CD4-positive, alpha-beta T cell treated with Interleukin-6 for 4 hours (primary cell): ENCODE measurements around the gene WRNIP1.

ENCODE experiments used
- DNase-seq: peaks from one replicate; pipeline ENCODE4 v3.0.0-alpha.2; 2020; ENCODE audit warnings: mixed read lengths

WRNIP1 gene

DNA sequence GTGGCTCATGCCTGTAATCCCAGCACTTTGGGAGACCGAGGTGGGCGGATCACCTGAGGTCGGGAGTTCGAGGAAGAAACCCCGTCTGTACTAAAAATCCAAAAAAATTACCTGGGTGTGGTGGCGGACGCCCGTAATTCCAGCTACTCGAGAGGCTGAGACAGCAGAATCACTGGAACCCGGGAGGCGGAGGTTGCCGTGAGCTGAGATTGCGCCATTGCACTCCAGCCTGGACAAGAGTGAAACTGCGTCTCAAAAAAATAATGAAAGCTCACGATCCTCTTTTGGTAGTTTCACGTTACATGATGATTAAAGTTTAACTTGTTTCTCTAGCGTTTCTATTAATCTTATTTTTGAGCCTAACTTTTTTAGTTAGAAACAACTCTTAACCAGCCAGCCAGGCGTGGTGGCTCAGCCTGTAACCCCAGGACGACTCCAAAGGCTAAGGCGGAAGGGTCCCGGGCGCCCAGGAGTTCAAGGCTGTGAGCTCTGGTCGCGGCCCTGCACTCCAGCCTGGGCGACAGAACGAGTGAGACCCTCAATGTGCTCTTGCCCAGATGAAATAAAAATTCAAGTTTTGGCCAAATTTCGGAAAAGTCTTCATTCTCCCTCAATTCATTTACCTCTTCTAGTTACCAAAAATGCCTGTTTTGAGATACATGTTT is 1.2 kb upstream of the WRNIP1 start:
- DNase-seq, result no peak

- DNase-seq, result peak; percentile 67
Measured at GRCh38 chr6:2764610-2765165, 505 bp upstream of the WRNIP1 start.

- DNase-seq, result peak; percentile 49
Measured at GRCh38 chr6:2765896-2766766, 938 bp downstream of the WRNIP1 start.

GRCh38 chr6:2766767-2767656 is 1.8 kb downstream of the WRNIP1 start:
- DNase-seq, result no peak

- no peak for DNase-seq
Measured at GRCh38 chr6:2767657-2768524, 2.7 kb downstream of the WRNIP1 start.

DNA sequence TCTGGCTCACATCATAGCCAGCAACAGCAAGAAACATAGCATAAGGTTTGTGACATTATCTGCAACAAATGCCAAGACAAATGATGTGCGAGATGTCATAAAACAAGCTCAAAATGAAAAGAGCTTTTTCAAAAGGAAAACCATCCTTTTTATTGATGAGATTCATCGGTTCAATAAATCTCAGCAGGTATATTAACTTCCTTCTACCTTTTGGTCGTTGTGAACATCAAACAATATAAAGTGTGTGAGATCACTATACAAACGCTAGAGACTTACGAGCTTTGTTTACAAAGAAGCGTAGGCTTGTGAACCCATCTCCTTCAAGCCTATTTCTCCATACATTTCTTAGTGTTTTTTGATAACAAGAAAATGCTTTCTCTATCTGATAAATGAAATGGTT is 3.5 kb downstream of the WRNIP1 start:
- no peak for DNase-seq

- DNase-seq, result no peak
Measured at GRCh38 chr6:2770171-2770570, 5.0 kb downstream of the WRNIP1 start.

- no peak for DNase-seq
Measured at GRCh38 chr6:2771079-2771478, 5.9 kb downstream of the WRNIP1 start.

DNA sequence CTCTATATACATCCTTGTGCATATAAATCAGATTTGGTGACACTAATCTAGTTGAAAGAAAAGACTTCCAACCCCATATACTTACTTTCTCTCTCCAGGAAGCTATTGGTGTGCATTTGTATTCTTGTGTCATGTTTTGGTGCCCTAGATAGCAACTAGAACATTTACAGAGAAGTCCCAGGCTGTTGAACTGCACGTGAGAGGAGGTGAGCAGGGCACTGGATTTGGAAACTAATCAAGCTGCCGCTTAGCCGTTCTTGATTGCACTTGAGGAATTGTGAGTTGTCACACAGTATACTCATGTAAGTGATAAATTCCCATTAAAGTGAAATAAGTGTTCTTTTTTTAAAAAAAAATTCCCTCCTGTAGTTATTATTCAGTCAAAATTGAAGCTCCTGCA is 7.6 kb downstream of the WRNIP1 start:
- DNase-seq, result no peak

GRCh38 chr6:2773449-2773848 is 8.3 kb downstream of the WRNIP1 start:
- DNase-seq, result no peak

DNA sequence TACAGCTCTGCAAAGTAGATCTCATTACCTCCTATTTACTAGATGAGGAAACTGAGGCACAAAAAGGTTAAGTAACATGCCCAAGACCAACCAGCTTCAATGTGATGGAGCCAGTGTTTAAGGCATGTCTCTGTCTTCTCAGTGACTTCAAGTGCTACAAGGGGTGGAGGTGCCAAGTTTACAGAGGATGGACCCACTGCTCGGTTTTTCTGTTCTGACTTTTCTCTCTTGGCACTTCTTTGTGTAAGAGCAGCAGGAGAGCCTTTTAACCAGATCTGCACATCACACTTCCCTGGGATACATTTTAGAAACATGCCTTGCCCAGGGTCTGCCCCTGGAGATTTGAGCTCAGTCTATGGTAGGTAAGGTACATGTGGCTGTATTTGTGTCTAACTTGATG is 9.8 kb downstream of the WRNIP1 start:
- no peak for DNase-seq

DNA sequence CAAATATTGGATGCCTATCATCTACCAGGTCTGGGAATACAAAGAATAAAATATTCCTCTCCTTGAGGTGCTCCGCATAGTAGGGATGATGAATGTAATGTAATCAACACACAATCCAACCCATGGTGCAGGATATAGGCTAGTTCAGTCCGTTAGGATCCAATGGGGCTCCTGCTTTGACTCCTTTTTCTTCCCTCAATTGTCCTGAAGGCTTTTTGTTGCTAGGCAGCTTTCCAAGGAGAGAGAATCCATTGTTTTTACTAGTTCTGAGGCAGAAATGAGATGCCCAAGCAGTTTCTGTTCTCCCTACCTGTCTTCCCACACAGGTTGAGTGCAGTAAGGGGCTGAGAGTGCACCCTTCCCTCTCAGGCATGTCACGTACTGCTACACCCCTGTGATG is 12.1 kb downstream of the WRNIP1 start:
- no peak for DNase-seq

DNA sequence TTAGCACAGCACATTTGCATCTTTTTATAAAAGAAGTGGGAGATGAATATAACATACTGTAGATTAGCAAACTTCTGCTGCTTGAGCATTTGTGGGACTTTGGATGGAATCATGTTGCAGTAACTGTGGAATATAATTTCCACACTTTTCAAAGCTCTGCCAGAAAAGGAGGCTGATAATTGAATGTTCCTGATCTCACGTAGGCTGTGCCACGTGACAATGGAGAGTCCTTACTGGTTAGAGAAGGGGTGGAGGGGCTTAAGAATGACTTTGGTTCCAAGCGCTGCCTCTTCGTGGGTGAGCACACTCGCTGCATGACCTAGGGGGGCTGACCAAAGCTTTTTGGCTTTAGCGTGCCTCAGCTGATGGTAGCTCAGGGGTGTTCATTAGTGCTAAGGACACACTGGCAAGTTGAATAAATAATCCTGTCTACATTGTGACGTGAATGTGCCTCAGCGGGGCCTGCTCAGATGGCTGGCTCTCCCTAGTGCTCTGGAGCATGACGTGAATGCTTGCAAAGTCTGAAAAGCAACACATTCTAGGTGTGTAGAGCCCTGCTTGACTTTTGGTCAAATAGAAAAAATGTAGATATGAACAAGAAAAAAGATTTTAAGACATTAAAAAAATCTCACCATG is 15.0 kb downstream of the WRNIP1 start:
- DNase-seq, result no peak

DNA sequence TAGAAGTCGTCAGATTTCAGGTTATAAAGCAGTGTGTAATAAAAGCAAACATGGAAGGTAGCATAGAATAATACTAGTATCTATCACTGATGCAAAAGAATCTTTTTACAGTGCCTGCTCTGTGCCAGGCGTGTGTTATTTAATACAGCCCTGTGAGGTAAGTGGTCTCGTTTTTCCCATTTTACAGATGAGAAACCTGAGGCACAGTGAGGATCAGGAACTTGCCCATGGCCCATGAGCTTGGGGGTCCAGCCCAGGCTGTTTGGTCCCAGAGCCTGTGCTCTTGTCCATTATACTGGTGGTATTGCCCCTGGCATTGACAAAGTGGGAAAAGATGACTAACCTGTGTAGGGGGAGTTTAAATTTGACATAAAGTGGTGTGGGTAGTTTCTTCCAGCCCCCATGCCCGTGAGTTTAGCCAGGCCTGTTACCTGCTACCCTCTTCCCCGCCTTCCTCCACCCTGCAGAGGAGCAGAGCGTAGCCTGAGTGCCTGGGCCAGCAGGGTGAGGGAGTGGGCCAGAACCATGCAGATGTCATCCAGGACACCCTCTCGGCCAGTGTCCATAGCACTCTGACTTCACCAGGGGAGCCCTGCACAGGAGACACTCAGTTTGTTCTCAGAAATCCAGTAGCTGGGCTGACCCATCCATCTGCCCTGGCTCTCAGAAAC is 16.6 kb downstream of the WRNIP1 start:
- no peak for DNase-seq

DNA sequence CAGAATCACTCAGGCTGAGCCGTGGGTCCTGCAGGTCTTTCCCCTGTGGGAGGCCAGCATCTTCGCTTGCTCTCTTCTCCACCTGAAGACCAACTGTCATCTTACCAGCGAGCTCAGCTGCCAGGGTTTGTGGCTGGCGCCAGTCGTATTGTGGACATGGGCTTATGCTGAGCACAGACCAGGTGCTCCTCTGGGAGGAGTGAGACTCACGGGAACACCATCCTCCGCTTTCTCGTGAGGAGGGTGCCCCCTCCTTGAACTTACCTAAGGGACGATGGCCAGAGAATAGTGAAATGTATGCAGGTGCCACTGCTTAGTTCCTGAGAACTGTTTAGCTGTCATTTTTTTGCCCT is 17.1 kb downstream of the WRNIP1 start:
- DNase-seq, result no peak

GRCh38 chr6:2782825-2783187 is 17.6 kb downstream of the WRNIP1 start:
- no peak for DNase-seq

GRCh38 chr6:2783188-2783963 is 18.2 kb downstream of the WRNIP1 start:
- DNase-seq, result peak; percentile 22

GRCh38 chr6:2784061-2784460 is 18.9 kb downstream of the WRNIP1 start:
- DNase-seq, result no peak

DNA sequence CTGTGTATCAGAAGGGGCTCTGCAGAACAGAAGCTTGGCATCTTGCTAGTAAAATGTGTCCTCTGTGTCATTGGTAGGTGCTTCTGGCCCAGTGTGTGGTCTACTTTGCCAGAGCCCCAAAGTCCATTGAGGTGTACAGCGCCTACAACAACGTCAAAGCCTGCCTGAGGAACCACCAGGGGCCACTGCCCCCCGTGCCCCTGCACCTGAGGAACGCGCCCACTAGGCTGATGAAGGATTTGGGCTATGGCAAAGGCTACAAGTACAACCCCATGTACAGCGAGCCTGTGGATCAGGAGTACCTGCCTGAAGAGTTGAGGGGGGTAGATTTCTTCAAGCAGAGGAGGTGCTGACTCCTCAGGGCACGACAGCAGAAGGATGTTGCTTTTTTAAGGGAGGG is 19.7 kb downstream of the WRNIP1 start:
- no peak for DNase-seq

DNA sequence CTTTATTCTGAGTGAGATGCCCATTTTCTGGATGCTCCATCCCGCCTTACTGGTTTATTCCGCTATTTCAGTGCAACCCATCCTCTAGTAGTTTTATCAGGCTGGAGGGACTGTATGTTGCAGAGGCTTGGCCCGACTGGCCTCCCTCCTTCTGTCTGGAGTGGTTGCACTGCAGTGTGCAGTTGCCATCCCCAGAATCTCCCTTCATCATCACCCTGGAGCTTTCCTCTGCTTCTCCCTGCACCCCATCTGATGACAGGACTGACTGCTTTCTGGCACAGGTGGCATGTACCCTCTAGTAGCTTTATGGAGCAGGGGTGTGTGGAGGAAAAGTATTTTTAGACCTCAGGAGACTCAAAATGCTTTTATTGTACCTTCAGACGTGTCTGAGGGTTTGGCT is 21.1 kb downstream of the WRNIP1 start:
- DNase-seq, result no peak
